ENCODE results near the gene TMEM30B. TPM values are rescaled to one million over a fixed set of nuclear protein-coding genes. Genes with fewer than 3 reads are reported as not detected.
A peak's percentile ranks its signal among the peaks of the same experiment; 100 is the strongest.
"Not testable (repeated sequence)": the region's sequence is repeated elsewhere in the genome, so short reads cannot be mapped to it uniquely, and the experiment has no call there.

TMEM30B gene
- total RNA-seq, 2 donors from 2014 or later, result 2.2 to 3.4 TPM

DNA sequence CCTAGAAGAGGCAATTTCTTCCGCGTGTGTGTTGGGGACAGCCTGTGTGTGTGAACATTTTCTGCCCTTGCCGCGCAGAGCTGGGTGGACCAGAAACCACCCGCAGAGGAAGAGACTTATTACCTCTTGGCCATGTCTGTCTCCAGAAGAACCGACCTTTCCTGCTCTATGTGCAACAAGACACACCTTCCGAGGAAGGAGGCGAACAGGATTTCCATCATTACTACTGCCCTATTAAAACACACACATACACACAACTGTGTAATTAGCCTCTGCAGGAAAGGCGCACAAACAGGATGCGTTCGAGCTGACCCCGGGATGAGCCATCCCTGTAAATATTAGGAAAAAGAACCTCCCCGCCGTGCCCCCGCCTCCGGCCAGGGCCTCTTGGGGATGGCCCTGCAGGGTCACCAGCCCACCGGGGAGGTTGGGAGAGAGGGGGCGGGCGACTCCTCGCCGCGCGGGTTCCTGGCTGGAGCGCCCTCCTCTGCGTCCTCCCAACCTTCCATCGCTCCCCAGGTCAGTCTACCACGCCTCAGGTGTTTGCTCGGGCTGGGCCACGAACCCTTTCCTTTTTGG lies 39.8 kb upstream of the TMEM30B start:
- Mint-ChIP-seq H3K27ac (no peak overlapping the region), H3K4me3 (peak overlapping the region in 1 of 2 donors; percentile 50), H3K36me3 (ENCODE audit: insufficient read depth in 2 of 2) (peaks cover 10 to 28% of the 10 kb centered on the region in 2 donors), H3K27me3 (ENCODE audit: low read depth) (no peaks in the 10 kb centered on the region), H3K4me1 (ENCODE audit: low read depth) (peaks cover 19% of the 10 kb centered on the region), H3K9me3 (no peaks in the 10 kb centered on the region)
- DNase-seq (no peak), ATAC-seq (replicated peaks in 1 of 2) (no peak)

DNA sequence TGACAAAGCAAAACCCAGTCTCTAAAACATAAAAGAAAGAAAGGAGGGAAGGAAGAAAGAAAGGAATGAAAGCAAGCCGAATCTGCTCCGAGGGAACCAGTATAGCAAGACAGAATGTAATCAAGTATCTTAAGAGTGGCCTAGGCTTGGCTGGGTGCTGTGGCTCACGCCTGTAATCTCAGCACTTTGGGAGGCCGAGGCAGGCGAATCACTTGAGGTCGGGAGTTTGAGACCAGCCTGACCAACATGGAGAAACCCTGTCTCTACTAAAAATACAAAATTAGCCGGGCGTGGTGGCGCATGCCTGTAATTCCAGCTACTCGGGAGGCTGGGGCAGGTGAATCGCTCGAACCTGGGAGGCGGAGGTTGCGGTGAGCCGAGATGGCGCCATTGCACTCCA lies 39.0 kb upstream of the TMEM30B start:
- H3K27ac Mint-ChIP-seq; ATAC-seq (replicated peaks in 1 of 2); DNase-seq; H3K9me3 Mint-ChIP-seq; H3K4me3 Mint-ChIP-seq; H3K27me3 Mint-ChIP-seq (ENCODE audit: low read depth): not testable (repeated sequence)
- peaks cover 10 to 22% of the 10 kb centered on the region in 2 donors for H3K36me3 Mint-ChIP-seq (ENCODE audit: insufficient read depth in 2 of 2)
- peaks cover 11% of the 10 kb centered on the region for H3K4me1 Mint-ChIP-seq (ENCODE audit: low read depth)

DNA sequence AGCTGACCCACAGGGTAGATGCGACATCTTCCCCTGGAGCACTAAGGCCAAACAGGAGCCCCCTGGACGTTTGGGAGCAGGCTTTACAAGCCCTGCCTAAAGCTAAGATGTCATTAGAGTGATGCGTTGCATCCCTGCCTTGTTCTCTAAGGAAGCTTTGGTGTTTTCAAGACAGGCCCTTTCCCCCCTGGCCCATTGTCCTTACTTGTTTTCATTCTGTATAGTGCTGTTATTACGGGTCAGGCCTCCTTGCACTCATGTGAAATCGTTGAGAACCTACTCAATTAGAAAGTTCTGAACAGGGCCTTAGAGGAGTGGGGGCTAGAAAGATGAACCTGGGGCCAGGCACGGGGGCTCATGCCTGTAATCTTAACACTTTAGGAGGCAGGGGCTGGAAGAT lies 38.6 kb upstream of the TMEM30B start:
- H3K9me3 Mint-ChIP-seq, result peaks cover 0 to 1% of the 10 kb centered on the region in 2 donors
- no peak for ATAC-seq (replicated peaks in 1 of 2)

DNA sequence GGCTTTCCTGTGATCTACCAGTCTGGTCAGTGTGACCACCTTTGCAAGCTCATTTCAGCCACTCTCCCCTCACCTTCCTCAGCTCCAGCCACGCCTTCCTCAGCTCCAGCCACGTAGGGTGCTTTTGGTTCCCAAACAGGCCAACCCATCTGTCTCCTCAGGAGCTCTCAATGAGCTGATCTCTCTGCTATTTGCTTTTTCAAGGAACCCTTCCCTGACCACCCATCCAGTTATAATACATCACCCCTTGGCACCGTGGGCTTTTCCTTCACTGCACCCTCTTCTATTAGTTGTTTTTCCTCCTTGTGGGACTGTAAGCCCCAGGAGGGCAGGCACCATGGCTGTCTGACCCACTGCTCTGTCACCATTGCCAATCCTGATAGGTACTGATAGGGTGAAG lies 37.9 kb upstream of the TMEM30B start:
- Mint-ChIP-seq H3K4me1 (ENCODE audit: low read depth) (peaks cover 2% of the 10 kb centered on the region), H3K27ac (no peak overlapping the region), H3K36me3 (ENCODE audit: insufficient read depth in 2 of 2) (peaks cover 11 to 23% of the 10 kb centered on the region in 2 donors), H3K9me3 (peaks cover 0 to 5% of the 10 kb centered on the region in 2 donors), H3K27me3 (ENCODE audit: low read depth) (no peaks in the 10 kb centered on the region), H3K4me3 (no peak overlapping the region)
- ATAC-seq (replicated peaks in 1 of 2) (no peak), DNase-seq (no peak)

More for the DNA sequence above, 38.6 kb upstream of the TMEM30B start:
- no peak overlapping the region for H3K27ac Mint-ChIP-seq
- no peaks in the 10 kb centered on the region for H3K27me3 Mint-ChIP-seq (ENCODE audit: low read depth)
- no peak for DNase-seq
- peaks cover 7% of the 10 kb centered on the region for H3K4me1 Mint-ChIP-seq (ENCODE audit: low read depth)
- no peak overlapping the region for H3K4me3 Mint-ChIP-seq
- peaks cover 11 to 22% of the 10 kb centered on the region in 2 donors for H3K36me3 Mint-ChIP-seq (ENCODE audit: insufficient read depth in 2 of 2)

DNA sequence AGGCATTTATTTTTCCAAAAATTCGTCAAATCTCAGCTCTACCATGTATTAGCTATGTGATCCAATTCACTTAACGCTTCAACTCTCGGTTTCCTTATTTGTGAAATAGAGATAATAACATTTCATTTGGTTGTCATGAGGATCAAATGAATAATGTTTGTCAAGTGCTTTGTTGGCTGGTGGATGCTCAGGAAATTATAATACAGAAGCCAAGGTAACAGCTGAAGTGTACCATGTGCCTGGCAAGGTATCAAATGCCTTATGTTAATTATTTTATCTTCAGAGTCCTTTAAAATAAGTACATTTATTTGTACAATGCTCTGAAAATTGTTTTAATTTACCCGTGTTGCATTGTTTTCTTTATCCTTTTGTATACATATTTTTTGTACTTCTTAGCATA lies 34.2 kb upstream of the TMEM30B start:
- Mint-ChIP-seq H3K4me3 (no peak overlapping the region), H3K36me3 (ENCODE audit: insufficient read depth in 2 of 2) (peaks cover 11 to 22% of the 10 kb centered on the region in 2 donors), H3K4me1 (ENCODE audit: low read depth) (peaks cover 7% of the 10 kb centered on the region), H3K27ac (no peak overlapping the region), H3K27me3 (ENCODE audit: low read depth) (no peaks in the 10 kb centered on the region), H3K9me3 (peaks cover 9 to 12% of the 10 kb centered on the region in 2 donors)
- DNase-seq (no peak), ATAC-seq (replicated peaks in 1 of 2) (no peak)

DNA sequence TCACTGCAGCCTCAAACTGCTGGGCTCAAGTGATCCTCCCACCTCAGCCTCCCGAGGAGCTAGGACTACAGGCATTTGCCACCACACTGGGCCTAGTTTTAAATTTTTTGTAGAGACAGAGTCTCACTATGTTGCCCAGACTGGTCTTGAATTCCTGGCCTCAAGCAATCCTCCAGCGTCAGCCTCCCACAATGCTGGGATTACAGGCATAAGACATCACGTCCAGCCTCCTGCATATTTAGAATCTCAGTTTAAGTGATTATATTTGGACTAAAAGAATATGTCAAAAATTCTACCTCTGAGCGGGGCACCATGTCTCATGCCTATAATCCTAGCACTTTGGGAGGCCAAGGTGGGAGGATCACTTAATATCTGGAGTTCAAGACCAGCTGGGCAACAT lies 27.6 kb upstream of the TMEM30B start:
- Mint-ChIP-seq H3K9me3 (peaks cover 18% of the 10 kb centered on the region in 2 donors), H3K4me1 (ENCODE audit: low read depth) (peaks cover 21% of the 10 kb centered on the region), H3K36me3 (ENCODE audit: insufficient read depth in 2 of 2) (peaks cover 20 to 46% of the 10 kb centered on the region in 2 donors)
- not testable (repeated sequence) for ATAC-seq (replicated peaks in 1 of 2); DNase-seq; H3K27me3 Mint-ChIP-seq (ENCODE audit: low read depth); H3K27ac Mint-ChIP-seq; H3K4me3 Mint-ChIP-seq

DNA sequence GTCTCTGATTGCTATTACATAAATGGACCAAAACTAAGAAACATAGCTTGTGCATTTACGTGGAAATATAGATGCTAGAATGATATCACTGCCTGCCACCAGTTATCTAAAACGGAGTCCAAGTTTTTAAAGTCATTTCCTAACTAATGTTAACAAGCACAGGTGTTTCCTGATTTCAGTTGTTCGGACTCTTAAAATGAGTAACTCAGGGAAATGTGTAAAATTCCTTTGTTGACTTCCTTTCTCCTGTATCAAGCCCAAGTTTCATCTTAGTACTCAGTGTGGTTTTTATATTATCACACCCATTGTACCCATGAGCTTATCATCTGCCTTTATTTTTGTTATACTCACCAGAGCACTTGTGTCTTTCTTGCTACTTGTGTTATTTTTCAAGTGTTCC lies 27.1 kb upstream of the TMEM30B start:
- ATAC-seq (replicated peaks in 1 of 2) (no peak), DNase-seq (no peak)
- no peaks in the 10 kb centered on the region for H3K27me3 Mint-ChIP-seq (ENCODE audit: low read depth)
- peaks cover 21% of the 10 kb centered on the region for H3K4me1 Mint-ChIP-seq (ENCODE audit: low read depth)
- H3K36me3 Mint-ChIP-seq (ENCODE audit: insufficient read depth in 2 of 2), result peaks cover 16 to 45% of the 10 kb centered on the region in 2 donors
- H3K27ac Mint-ChIP-seq, result no peak overlapping the region
- no peak overlapping the region for H3K4me3 Mint-ChIP-seq
- H3K9me3 Mint-ChIP-seq, result peaks cover 14 to 16% of the 10 kb centered on the region in 2 donors

DNA sequence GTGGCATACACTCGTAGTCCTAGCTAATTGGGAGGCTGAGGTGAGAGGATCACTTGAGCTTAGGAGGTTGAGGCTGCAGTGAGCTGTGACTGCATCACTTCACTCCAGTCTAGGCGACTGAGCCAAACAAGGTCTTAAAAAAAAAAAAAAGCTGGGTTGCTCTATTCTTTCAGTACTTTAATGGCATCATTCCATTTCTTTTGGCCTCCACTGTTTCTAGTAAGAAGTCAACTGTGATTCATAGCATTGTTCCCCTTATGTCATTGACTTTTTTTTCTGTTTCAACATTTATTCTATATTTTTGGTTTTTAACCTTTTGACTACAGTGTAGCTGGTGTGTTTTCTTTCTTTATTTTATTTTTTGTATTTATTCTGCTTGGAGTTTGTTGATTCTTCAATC lies 23.6 kb upstream of the TMEM30B start:
- no peak for DNase-seq
- Mint-ChIP-seq H3K4me1 (ENCODE audit: low read depth) (peaks cover 28% of the 10 kb centered on the region), H3K4me3 (no peak overlapping the region), H3K36me3 (ENCODE audit: insufficient read depth in 2 of 2) (peaks cover 6 to 27% of the 10 kb centered on the region in 2 donors), H3K27me3 (ENCODE audit: low read depth) (no peaks in the 10 kb centered on the region), H3K9me3 (peaks cover 7% of the 10 kb centered on the region in 2 donors), H3K27ac (no peak overlapping the region)
- ATAC-seq (replicated peaks in 1 of 2), result no peak

DNA sequence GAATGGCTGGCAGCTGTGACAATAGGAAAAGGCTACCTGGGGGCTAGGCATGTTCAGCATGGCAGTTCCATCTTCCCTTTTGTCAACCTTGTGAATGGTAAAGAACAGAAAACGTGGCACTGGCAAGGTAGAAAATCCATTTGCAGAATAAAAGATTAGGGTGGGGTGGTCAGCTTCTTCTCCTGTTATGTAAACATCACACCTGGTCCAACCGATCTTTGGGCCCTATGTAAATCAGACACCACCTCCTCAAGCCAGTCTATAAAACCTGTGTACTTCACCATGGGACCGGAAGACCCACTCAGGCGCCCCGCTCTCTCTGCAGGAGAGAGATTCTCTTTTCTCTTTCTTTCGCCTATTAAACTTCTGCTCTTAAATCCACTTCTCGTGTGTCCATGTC lies 19.6 kb upstream of the TMEM30B start:
- no peak for DNase-seq
- Mint-ChIP-seq H3K4me3 (no peak overlapping the region), H3K36me3 (ENCODE audit: insufficient read depth in 2 of 2) (peaks cover 0 to 12% of the 10 kb centered on the region in 2 donors), H3K27me3 (ENCODE audit: low read depth) (no peaks in the 10 kb centered on the region), H3K4me1 (ENCODE audit: low read depth) (peaks cover 52% of the 10 kb centered on the region), H3K27ac (no peak overlapping the region), H3K9me3 (peaks cover 0 to 2% of the 10 kb centered on the region in 2 donors)
- ATAC-seq (replicated peaks in 1 of 2), result no peak

DNA sequence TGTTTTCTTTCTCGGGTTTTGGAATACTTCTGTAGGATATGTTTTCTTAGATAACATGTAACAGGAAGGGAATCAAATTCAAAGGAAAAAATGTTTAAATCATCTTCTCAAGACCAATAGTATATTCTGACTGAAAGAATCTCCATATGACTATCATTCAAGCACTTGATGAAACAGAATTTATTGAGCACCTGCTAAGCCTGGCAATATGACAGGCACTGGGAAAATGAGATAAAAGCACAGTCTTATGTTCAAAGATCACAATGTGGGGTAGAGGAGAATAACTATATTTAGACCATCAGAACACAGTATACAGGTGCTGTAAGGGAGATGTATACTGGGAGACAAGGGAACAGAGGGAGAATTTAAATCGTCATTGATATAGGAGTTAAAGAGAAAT lies 19.1 kb upstream of the TMEM30B start:
- Mint-ChIP-seq H3K4me1 (ENCODE audit: low read depth) (peaks cover 54% of the 10 kb centered on the region), H3K4me3 (peak overlapping the region in 1 of 2 donors; percentile 39), H3K27ac (no peak overlapping the region), H3K36me3 (ENCODE audit: insufficient read depth in 2 of 2) (peaks cover 0 to 8% of the 10 kb centered on the region in 2 donors), H3K27me3 (ENCODE audit: low read depth) (no peaks in the 10 kb centered on the region), H3K9me3 (peaks cover 0 to 2% of the 10 kb centered on the region in 2 donors)
- DNase-seq (no peak), ATAC-seq (replicated peaks in 1 of 2) (no peak)

DNA sequence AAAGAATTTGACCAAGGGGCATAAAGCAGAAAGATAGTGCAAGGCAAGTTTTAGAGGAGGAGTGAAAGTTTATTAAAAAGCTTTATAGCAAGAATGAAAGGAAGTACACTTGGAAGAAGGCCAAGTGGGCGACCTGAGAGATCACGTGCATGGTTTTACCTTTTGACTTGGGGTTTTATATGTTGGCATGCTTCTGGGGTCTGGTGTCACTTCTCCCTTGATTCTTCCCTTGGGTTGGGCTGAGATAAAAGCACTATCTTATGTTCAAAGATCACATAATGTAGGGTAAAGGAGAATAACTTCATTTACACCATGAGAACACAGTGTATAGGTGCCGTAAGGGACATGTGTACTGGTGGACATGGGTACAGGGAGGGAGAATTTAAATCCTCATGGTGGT lies 17.7 kb upstream of the TMEM30B start:
- H3K27ac Mint-ChIP-seq, result no peak overlapping the region
- ATAC-seq (replicated peaks in 1 of 2) (no peak), DNase-seq (no peak)
- no peaks in the 10 kb centered on the region for H3K27me3 Mint-ChIP-seq (ENCODE audit: low read depth)
- H3K4me1 Mint-ChIP-seq (ENCODE audit: low read depth), result peaks cover 54% of the 10 kb centered on the region
- no peaks in the 10 kb centered on the region for H3K9me3 Mint-ChIP-seq
- H3K4me3 Mint-ChIP-seq, result no peak overlapping the region
- peaks cover 0 to 1% of the 10 kb centered on the region in 2 donors for H3K36me3 Mint-ChIP-seq (ENCODE audit: insufficient read depth in 2 of 2)

DNA sequence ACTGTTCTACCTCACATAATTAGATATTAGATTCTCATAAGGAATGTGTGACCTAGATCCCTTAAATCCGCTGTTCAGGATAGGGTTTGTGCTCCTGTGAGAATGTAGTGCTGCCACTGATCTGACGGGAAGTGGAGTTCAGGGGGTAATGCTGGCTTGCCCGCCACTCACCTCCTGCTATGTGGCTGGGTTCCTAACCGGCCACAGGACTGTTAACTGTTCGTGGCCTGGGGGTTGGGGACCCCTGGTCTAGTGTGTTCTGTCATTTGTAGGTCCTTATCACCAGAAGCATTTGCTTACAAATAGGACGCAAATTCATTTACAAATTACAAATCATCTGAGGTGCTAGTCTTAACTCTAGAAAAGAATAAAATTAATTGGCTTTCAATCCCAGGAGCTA lies 16.4 kb upstream of the TMEM30B start:
- Mint-ChIP-seq H3K27me3 (ENCODE audit: low read depth) (no peaks in the 10 kb centered on the region), H3K27ac (no peak overlapping the region), H3K36me3 (ENCODE audit: insufficient read depth in 2 of 2) (no peaks in the 10 kb centered on the region), H3K9me3 (no peaks in the 10 kb centered on the region), H3K4me1 (ENCODE audit: low read depth) (peaks cover 54% of the 10 kb centered on the region), H3K4me3 (no peak overlapping the region)
- no peak for DNase-seq
- ATAC-seq (replicated peaks in 1 of 2), result no peak

DNA sequence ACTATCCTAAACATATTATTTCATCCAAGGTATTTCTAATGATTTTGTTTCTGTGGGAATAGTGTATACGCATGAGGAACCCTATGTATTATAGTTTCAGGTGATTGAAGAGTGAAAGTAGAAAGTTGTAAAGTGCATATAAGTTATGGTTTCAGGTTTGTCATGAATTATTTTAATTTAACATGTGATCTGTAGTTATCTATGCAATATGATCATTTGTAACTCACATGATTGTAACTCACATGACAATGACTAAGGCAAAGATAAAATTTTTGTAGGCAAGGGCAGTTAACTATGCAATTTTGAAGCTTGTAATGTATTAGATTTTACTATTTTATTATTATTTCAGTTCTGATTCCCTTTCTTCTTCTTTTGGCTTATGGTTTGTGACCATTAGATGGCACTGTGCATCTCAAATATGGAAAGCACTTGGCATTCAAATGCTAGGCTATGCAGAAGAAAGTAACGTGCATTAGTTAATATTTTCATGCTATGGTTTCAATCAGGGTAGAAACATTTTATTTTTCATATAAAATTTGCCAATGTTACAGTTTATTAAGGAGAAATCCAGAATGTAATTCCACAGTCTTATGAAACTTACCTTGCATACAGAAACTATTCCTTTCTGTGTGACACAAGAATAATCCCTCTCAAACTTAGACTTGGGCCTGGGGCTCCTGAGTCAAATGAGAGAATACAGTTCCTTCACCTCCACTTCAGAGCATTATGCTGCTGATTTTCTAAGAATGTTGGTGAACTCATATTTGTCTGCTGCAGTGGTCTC lies 15.8 kb upstream of the TMEM30B start:
- no peaks in the 10 kb centered on the region for H3K36me3 Mint-ChIP-seq (ENCODE audit: insufficient read depth in 2 of 2)
- H3K27me3 Mint-ChIP-seq (ENCODE audit: low read depth), result no peaks in the 10 kb centered on the region
- ATAC-seq (replicated peaks in 1 of 2) (peak; percentile 39 to 53), DNase-seq (no peak)
- peak overlapping the region; percentile 53 for H3K27ac Mint-ChIP-seq
- H3K4me1 Mint-ChIP-seq (ENCODE audit: low read depth), result peaks cover 54% of the 10 kb centered on the region
- H3K4me3 Mint-ChIP-seq, result peak overlapping the region; percentile 49 to 54
- no peaks in the 10 kb centered on the region for H3K9me3 Mint-ChIP-seq
